HPDE6-E6E7 (cell line): ENCODE data around the gene CCDC200.
"Not testable (repeated sequence)": the region's sequence is repeated elsewhere in the genome, so short reads cannot be mapped to it uniquely, and the experiment has no call there.

ENCODE experiments used
- DNase-seq: peaks from one replicate; pipeline ENCODE4 v3.0.0; 2011; ENCODE audit warnings: missing footprints; ENCODE audit errors: extremely low spot score

The CCDC200 gene

DNA sequence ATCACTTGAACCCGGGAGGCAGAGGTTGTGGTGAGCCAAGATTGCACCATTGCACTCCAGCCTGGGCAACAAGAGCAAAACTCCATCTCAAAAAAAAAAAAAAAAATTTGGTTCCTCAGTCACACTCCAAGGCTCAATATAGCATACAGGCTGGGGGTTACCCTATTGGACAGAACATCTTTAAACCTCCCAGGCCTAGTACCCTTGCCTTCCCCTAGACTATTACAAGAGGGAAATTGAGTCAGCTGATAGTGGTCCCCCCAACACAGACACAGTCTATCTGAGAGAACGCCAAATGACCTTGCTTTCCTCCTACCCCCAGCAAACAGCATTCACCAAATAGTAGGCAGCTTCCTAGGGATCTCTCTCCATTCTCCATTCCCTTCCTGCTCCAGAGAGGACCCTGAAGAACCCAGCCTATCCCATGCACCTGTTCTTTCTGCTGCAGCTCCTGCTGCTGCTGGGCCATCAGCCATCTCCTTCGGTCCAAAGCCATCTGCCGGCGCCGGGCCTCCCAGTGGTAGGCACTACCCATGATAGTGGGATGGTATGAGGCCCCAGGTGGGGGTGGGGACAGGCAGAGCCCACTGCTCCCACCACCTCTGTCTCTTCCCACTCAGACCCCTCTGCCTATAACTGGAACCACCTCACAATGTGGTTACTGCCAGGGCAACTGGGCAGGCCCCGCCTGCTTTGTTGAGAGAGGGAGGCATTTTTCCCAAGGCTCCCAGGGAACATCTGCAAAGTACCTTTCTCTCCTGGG lies at the start of gene CCDC200:
TSS of gene CCDC200 (minus strand) at position 604 of the 763 bp plus-strand sequence. CDS start at position 535, 69 bp downstream.
- DNase-seq = not testable (repeated sequence)

DNA sequence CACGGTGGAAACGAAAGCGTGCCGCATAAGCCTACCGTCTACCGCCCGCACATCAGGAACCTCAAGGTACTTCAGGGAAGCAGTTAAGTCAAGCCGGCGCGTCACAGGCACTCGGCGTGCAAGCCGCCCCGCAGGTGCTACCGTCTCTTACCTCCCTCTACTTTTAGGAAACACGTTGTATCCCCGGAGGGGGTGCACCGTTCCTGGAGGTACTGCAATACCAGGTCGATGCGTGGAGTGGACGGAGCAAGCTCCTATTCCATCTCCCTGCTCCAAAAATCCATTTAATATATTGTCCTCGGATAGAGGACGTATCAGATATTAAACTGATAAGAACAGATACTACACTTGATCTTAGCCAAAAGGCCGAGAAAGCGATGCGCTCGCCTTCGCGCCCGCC lies 44.5 kb upstream of the CCDC200 start:
- DNase-seq = not testable (repeated sequence)

DNA sequence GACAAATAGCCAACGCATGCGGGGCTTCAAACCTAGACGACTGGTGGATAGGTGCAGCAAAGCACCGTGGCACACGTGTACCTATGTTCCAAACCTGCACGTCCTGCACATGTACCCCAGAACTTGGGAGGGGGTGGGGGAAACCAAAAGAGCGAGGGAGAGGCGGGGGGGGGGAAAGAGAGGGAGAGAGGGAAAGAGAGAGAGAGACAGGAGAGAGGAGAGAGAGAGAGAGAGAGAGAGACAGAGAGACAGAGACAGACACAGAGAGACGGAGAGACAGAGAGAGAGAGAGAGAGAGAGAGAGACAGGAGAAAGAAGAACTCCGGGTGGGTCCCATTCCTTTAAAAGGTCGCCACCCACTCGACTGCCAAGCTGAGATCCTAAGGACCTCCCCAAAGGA lies 44.1 kb upstream of the CCDC200 start:
- DNase-seq = not testable (repeated sequence)

DNA sequence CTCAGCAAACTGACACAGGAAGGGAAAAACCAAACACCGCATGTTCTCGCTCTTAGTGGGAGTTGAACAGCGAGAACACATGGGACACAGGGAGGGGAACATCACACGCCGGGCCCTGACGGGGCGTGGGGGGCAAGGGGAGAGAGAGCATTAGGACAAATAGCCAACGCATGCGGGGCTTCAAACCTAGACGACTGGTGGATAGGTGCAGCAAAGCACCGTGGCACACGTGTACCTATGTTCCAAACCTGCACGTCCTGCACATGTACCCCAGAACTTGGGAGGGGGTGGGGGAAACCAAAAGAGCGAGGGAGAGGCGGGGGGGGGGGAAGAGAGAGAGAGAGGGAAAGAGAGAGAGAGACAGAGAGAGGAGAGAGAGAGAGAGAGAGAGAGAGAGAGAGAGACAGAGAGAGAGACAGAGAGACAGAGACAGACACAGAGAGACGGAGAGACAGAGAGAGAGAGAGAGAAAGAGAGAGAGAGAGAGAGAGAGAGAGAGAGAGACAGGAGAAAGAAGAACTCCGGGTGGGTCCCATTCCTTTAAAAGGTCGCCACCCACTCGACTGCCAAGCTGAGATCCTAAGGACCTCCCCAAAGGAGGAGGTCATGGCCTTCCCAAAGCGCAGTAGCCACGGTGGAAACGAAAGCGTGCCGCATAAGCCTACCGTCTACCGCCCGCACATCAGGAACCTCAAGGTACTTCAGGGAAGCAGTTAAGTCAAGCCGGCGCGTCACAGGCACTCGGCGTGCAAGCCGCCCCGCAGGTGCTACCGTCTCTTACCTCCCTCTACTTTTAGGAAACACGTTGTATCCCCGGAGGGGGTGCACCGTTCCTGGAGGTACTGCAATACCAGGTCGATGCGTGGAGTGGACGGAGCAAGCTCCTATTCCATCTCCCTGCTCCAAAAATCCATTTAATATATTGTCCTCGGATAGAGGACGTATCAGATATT lies 42.4 kb upstream of the CCDC200 start:
- not testable (repeated sequence) for DNase-seq

DNA sequence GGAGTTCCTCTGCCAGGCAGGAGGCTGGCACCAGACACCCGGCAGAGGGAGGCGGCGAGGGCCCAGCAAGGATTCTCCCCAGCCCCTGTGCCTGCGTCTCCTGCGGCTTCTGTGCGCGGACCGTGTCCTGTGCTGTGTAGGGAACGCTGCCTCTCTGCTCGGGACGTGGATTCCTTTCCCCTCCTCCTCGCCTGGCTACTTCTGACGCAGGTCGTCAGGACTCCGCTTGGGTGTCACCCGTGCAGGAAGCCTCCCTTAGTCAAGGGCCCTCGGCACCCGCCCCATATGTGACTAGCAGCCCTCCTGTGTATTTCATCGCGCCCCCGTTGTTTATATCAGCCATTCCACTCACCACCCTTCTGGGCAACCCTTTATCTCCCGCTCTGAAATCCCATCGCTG lies 18.0 kb upstream of the CCDC200 start:
- DNase-seq = not testable (repeated sequence)

DNA sequence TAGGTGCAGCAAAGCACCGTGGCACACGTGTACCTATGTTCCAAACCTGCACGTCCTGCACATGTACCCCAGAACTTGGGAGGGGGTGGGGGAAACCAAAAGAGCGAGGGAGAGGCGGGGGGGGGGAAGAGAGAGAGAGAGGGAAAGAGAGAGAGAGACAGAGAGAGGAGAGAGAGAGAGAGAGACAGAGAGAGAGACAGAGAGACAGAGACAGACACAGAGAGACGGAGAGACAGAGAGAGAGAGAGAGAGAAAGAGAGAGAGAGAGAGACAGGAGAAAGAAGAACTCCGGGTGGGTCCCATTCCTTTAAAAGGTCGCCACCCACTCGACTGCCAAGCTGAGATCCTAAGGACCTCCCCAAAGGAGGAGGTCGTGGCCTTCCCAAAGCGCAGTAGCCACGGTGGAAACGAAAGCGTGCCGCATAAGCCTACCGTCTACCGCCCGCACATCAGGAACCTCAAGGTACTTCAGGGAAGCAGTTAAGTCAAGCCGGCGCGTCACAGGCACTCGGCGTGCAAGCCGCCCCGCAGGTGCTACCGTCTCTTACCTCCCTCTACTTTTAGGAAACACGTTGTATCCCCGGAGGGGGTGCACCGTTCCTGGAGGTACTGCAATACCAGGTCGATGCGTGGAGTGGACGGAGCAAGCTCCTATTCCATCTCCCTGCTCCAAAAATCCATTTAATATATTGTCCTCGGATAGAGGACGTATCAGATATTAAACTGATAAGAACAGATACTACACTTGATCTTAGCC lies 12.4 kb upstream of the CCDC200 start:
- DNase-seq = not testable (repeated sequence)

DNA sequence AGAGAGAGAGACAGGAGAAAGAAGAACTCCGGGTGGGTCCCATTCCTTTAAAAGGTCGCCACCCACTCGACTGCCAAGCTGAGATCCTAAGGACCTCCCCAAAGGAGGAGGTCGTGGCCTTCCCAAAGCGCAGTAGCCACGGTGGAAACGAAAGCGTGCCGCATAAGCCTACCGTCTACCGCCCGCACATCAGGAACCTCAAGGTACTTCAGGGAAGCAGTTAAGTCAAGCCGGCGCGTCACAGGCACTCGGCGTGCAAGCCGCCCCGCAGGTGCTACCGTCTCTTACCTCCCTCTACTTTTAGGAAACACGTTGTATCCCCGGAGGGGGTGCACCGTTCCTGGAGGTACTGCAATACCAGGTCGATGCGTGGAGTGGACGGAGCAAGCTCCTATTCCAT lies 11.2 kb upstream of the CCDC200 start:
- not testable (repeated sequence) for DNase-seq

DNA sequence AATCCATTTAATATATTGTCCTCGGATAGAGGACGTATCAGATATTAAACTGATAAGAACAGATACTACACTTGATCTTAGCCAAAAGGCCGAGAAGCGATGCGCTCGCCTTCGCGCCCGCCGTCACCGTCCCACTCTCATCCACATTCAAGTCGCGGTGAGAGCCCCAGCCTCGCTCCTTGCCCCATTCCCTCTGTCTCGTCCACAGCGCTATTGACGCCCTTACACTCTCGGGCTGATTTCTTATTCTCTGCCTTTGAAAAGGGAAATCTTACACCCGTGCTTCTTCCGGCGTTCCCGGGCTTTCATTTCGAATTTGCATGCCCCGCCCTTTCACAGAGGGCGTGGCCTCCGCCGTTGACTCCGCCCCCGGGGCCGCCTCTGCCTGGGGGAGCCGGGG lies 5.5 kb upstream of the CCDC200 start, which contains the start of gene RNU2-1:
TSS of gene RNU2-1 (minus strand) at position 101 of the 400 bp plus-strand sequence.
- not testable (repeated sequence) for DNase-seq

DNA sequence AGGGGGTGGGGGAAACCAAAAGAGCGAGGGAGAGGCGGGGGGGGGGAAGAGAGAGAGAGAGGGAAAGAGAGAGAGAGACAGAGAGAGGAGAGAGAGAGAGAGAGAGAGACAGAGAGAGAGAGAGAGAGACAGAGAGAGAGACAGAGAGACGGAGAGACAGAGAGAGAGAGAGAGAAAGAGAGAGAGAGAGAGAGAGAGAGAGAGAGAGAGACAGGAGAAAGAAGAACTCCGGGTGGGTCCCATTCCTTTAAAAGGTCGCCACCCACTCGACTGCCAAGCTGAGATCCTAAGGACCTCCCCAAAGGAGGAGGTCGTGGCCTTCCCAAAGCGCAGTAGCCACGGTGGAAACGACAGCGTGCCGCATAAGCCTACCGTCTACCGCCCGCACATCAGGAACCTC lies 4.8 kb upstream of the CCDC200 start:
- DNase-seq = not testable (repeated sequence)

DNA sequence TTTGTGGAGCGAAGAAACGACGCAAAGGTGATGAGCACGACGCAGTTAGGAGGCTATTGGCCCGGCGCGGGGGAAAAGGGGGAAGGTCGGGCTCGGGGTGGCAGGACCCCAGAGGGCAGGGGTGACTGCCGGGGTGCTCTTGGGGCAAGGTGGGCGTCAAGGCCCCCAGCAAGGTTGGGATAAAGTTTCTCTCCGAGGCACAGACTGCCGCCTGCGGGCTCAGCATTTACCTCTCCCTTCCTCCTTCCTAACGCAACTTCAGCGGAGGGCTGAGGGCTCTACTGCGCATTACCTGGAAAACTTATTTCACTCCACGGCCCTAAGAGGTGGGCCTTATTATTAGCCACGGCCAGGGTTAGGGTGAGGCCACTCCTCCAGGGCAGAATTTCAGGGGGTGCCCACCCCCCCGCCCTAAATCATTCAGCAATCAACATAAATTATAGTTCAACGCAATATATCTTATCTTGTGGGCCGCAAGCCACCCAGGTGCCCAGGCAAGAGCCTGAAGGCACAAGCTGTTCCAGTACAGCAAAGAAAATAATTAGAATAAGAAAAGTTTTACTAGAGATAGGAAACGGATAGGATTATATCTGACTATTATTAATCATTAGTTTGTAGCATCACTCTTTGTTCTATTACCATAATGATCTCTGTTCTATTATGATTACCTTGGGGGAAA lies 3.7 kb upstream of the CCDC200 start:
- DNase-seq = not testable (repeated sequence)

DNA sequence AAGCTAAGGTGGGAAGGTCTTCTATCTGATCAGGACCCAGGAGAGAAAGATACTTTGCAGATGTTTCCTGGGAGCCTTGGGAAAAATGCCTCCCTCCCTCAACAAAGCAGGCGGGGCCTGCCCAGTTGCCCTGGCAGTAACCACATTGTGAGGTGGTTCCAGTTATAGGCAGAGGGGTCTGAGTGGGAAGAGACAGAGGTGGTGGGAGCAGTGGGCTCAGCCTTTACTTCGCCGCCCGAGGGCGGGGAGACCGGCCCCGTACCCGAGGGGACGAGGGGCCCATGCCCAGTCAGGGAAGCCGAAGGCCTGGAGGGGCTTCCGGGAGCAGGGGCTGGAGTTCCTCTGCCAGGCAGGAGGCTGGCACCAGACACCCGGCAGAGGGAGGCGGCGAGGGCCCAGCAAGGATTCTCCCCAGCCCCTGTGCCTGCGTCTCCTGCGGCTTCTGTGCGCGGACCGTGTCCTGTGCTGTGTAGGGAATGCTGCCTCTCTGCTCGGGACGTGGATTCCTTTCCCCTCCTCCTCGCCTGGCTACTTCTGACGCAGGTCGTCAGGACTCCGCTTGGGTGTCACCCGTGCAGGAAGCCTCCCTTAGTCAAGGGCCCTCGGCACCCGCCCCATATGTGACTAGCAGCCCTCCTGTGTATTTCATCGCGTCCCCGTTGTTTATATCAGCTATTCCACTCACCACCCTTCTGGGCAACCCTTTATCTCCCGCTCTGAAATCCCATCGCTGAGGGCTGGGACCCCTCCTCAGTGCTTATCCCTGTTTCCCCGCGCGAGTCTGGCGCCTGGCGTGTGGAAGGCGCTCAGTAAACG lies 3.0 kb upstream of the CCDC200 start:
- DNase-seq = not testable (repeated sequence)

DNA sequence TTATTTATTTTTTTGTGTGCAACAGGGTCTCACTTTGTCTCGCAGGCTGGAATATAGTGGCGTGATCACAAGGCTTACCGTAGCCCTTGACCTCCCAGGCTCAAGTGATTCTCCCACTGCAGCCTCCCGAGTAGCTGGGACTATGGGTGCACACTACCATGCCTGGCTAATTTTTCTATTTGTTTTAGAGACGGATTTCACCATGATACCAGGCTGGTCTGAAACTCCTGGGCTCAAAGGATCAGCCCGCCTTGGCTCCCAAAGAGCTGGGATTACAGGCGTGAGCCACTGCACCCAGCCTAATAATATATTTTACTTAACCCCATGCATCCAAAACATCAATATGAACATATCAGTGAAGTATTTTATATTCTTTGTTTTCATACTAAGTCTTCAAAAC lies 2.0 kb downstream of the CCDC200 start:
- no peak for DNase-seq

DNA sequence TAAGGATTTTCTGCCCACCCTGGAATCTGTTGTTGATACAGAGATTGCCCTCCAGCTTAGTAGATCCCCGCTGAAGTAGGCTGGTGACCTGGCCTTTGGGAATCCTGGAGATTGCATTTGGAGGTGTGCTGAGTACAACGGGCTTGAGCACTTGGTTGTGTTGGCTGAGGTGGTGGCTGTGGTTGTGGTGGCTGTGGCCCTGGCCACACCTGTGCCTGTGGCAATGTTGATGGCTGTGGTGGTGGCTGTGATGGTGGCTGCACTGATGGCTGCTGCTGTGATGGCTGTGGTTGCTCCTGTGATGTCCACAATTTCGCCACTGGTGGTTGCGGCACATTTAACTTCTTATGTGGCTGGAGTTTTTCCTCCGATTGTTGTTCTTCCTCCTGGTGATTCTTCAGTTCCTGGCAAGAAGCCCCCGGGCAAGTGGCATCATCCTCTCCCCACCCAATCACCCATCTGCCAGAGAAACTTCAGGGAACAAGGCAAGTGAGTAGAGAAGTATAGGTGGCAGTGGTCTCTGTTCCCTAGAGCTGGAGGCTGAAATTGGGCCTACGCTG lies 4.2 kb downstream of the CCDC200 start:
- no peak for DNase-seq

DNA sequence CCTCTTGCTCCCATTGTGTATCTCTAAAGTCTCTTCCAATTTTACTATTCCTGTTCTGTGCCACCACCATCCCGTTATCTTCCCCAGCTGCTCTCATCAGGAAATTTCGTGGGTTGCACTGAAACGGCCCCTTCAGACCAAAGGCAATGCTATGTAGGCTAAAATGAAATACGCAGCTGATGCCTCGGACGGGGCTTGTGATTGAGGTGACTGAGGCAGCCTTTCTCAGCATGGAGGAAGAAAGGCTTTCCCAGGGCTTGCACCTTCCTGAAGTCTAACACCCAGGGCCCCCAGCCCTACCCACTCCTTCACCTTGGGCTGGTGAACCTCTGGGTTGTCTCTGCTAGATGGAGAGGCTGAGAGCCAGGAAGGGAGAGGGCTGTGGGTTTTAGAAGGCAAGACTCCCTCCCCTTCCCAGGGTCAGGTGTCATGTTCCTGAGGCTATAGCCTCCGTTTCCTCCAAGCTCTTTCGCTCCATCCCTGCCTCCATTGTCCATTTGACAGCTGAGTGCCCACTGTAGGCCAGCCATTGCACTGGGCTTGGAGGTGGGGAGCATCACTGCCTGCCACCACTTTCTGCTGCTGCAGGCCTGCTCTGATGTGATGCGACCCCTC lies 7.8 kb downstream of the CCDC200 start:
- DNase-seq = no peak

DNA sequence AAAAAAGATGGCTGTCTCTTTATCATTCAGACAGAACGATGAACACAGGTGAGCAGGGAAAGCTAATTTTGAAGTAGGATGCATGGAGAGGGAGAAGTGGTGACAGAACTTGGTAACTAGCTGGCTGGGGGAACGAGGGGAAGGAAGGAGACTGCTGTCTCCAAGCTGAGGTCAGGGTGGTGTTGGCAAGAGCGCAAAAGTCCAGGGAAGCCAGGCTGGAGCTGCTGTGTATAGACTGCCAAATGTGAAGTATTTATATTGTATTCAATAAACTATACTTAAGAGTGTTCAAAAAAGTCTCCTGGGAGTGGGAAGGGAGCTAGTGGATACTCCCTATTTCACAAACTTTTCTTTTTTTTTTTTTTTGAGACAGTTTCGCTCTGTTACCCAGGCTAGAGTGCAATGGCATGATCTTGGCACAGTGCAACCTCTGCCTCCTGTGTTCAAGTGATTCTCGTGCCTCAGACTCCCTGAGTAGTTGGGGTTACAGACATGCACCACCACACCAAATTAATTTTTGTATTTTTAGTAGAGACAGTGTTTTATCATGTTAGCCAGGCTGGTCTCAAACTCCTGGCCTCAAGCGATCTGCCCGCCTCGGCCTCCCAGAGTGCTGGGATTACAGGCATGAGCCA lies 8.6 kb downstream of the CCDC200 start:
- no peak for DNase-seq

DNA sequence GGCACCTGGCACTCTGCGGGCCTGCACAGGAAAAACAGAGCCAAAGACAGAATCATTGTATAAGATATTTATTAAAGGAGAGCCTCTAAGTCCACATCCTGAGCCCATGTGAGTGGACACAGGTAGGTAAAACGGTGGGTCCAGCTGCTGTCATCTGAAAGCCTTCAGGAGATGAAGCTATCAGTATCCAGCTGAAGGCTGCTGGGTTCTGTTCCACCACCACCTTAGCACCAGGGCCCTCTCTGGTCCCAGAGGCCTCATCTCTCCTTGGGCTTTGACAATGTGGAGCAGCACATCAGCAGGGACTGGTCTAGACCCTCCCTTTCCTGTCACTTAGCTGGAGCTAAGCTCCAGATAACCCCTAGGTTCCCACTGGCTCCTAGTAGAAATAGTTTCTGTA lies 9.4 kb downstream of the CCDC200 start:
- no peak for DNase-seq

DNA sequence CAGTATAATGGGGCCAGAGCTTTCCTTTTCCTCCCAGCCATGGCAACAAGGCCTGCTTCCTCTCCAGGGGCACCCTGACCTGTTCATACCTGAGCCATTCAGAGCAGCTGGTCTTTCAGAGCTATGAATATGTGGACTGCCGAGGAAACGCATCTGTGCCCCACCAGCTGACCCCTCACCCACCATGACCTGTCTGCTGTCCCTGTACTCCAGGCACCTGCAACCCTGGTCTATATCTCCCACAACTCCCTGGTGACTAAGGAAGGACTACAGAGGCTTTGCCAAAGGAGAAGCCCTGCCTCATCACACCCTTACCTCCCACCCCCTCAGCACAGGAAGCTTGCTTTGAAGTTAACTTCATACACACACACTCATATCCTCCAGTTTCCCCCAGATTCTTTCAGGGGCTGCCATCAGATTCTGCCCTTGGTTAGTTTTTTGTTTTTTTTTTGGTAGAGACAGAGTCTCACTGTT lies 10.8 kb downstream of the CCDC200 start:
- no peak for DNase-seq

DNA sequence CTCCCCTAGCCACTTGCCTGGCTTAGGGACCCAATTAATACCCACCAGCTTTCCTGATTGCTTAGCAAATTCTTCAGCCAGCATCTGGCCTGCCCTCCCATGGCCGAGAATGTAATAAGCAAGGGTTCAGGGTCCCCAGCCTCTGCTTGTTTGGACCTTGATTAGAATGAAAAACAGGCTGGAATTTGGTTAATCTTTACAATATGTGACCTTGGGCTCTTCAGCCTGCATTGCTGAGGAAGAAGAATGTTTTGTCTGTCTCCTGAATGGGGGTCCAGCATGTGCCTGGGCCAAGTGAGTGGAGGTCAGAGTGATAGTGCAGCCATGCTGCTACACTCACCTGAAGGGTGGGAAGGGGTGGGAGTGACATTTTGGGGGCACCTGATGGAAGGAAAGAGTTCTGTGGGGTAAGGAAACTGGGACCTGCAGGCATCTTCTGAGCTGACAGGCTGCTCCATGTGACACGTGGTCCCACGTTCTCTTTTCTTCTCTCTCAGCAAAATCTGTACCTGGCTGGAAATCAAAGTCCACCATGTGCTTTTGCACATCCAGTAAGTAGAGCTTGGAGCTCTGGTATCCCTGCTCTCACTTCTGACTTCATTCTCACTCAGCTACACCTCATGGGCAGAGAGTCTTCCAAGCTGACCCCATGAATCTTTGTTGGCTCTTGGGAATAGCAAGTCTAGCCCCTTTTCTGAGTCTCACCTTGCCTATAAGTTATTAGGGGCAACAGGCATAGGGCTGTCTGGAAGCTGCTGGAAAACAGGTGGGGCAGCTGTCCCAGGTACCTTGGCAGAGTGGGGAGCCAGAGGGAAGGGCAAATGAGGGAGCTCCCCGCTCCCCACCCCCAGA lies 11.4 kb downstream of the CCDC200 start:
- no peak for DNase-seq
